ENCODE measurements around the gene REPS1. TPM values are rescaled to one million over a fixed set of nuclear protein-coding genes. Genes with fewer than 3 reads are reported as not detected.
"Not testable (repeated sequence)": the region's sequence is repeated elsewhere in the genome, so short reads cannot be mapped to it uniquely, and the experiment has no call there.

The REPS1 gene
- total and polyA plus RNA-seq, 10 donors: 17.2 to 75.7 (median 58.6) TPM

DNA sequence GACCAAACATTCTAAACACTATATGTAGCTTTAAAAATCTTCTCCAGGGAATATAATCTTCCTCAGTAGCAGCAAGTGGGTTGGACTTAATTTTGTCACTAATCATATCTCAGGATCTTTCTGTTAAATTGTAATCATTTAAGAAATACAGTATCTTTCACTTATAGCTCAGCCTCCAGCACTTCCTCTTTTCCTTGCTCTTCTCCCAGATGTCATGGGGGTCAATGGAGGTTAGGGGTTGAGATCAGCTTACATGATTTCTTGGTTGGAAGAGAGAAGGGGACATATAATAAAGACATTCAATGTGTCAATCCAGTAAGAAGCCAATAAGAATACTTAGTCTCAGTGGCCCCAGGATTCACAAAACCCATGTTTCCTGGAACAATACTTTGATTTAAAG lies 15.7 kb upstream of the REPS1 start:
- Histone ChIP-seq H3K27ac (peak overlapping the region in 1 of 8 donors; percentile 7), H3K9me3 (no peaks in the 10 kb centered on the region), H3K4me3 (no peak overlapping the region), H3K27me3 (replicated peaks in 1 of 7) (no peaks in the 10 kb centered on the region), H3K36me3 (no peaks in the 10 kb centered on the region), H3K4me1 (peaks cover 0 to 21% (median 9%) of the 10 kb centered on the region in 6 donors)
- no peak for DNase-seq
- intact Hi-C loops (cut with DNase I; ENCODE audit: low total_unique reads): no loop called here
- TF ChIP-seq, protein P1, sequence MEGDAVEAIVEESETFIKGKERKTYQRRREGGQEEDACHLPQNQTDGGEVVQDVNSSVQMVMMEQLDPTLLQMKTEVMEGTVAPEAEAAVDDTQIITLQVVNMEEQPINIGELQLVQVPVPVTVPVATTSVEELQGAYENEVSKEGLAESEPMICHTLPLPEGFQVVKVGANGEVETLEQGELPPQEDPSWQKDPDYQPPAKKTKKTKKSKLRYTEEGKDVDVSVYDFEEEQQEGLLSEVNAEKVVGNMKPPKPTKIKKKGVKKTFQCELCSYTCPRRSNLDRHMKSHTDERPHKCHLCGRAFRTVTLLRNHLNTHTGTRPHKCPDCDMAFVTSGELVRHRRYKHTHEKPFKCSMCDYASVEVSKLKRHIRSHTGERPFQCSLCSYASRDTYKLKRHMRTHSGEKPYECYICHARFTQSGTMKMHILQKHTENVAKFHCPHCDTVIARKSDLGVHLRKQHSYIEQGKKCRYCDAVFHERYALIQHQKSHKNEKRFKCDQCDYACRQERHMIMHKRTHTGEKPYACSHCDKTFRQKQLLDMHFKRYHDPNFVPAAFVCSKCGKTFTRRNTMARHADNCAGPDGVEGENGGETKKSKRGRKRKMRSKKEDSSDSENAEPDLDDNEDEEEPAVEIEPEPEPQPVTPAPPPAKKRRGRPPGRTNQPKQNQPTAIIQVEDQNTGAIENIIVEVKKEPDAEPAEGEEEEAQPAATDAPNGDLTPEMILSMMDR (IDR thresholded peaks at IDR 0.05 in 8 of 11, conservative IDR thresholded peaks at IDR 0.05 in 3 of 11): no peak
- TF ChIP-seq POLR2A (IDR thresholded peaks at IDR 0.05) (no peak), POLR2AphosphoS5 (IDR thresholded peaks at IDR 0.05) (no peak)

- intact Hi-C loops (cut with DNase I; ENCODE audit: low total_unique reads): no loop called here
- Histone ChIP-seq H3K27me3 (replicated peaks in 1 of 7) (no peaks in the 10 kb centered on the region), H3K36me3 (no peaks in the 10 kb centered on the region), H3K27ac (peak overlapping the region in 1 of 8 donors; percentile 32), H3K4me3 (no peak overlapping the region), H3K4me1 (peaks cover 0 to 14% (median 9%) of the 10 kb centered on the region in 6 donors), H3K9me3 (no peaks in the 10 kb centered on the region)
- no peak for DNase-seq
- 42 to 64% (median 54%) methylated on average over 4 of the region's 4 CpGs for WGBS, 5 donors
- TF ChIP-seq POLR2AphosphoS5 (IDR thresholded peaks at IDR 0.05) (no peak), POLR2A (IDR thresholded peaks at IDR 0.05) (no peak)
- TF ChIP-seq, protein P1 (IDR thresholded peaks at IDR 0.05 in 8 of 11, conservative IDR thresholded peaks at IDR 0.05 in 3 of 11): no peak
Observed at GRCh38 chr6:138999949-139000725, 12.1 kb upstream of the REPS1 start.

GRCh38 chr6:138997136-138997535 lies 9.1 kb upstream of the REPS1 start:
- Histone ChIP-seq H3K36me3 (no peaks in the 10 kb centered on the region), H3K4me1 (peaks cover 0 to 12% (median 8%) of the 10 kb centered on the region in 6 donors), H3K27me3 (replicated peaks in 1 of 7) (no peaks in the 10 kb centered on the region), H3K27ac (no peak overlapping the region), H3K4me3 (no peak overlapping the region), H3K9me3 (peaks cover 0 to 4% (median 0%) of the 10 kb centered on the region in 8 donors)
- intact Hi-C loops (cut with DNase I; ENCODE audit: low total_unique reads): no loop called here
- 83 to 96% (median 96%) methylated on average over 5 of the region's 5 CpGs for WGBS, 5 donors
- no peak for TF ChIP-seq POLR2AphosphoS5 (IDR thresholded peaks at IDR 0.05)
- no peak for TF ChIP-seq POLR2A (IDR thresholded peaks at IDR 0.05)
- TF ChIP-seq, protein P1 (IDR thresholded peaks at IDR 0.05 in 8 of 11, conservative IDR thresholded peaks at IDR 0.05 in 3 of 11): no peak
- no peak for DNase-seq

- intact Hi-C loops (cut with DNase I; ENCODE audit: low total_unique reads): no loop called here
- Histone ChIP-seq H3K27ac (no peak overlapping the region), H3K27me3 (replicated peaks in 1 of 7) (no peaks in the 10 kb centered on the region), H3K4me1 (peaks cover 0 to 12% (median 8%) of the 10 kb centered on the region in 6 donors), H3K36me3 (no peaks in the 10 kb centered on the region), H3K9me3 (peaks cover 0 to 4% (median 0%) of the 10 kb centered on the region in 8 donors), H3K4me3 (no peak overlapping the region)
- 88 to 91% (median 88%) methylated on average over 3 of the region's 3 CpGs for WGBS, 5 donors
- TF ChIP-seq POLR2AphosphoS5 (IDR thresholded peaks at IDR 0.05) (no peak), POLR2A (IDR thresholded peaks at IDR 0.05) (no peak)
- TF ChIP-seq, protein P1 (IDR thresholded peaks at IDR 0.05 in 8 of 11, conservative IDR thresholded peaks at IDR 0.05 in 3 of 11): no peak
- no peak for DNase-seq
Observed at GRCh38 chr6:138996524-138996923, 8.5 kb upstream of the REPS1 start.

DNA sequence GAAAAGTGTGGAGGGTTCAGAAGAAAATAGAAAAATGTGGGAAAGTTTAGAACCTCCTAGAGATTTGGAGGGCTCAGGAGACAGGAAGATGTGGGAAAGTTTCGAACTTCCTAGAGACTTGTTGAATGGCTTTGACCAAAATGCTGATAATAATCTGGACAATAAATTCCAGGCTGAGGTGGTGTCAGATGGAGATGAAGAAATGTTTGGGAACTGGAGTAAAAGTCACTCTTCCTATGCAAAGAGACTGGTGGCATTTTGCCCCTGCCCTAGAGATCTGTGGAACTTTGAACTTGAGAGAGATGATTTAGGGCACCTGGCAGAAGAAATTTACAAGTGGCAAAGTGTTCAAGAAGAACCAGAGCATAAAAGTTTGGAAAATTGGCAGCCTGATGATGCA lies 5.4 kb upstream of the REPS1 start:
- H3K4me3 ChIP-seq; H3K9me3 ChIP-seq; H3K27me3 ChIP-seq (replicated peaks in 1 of 7); H3K36me3 ChIP-seq; H3K4me1 ChIP-seq; intact Hi-C loops (cut with DNase I; ENCODE audit: low total_unique reads); DNase-seq: not testable (repeated sequence)
- H3K27ac ChIP-seq: peak overlapping the region in 2 of 8 donors; percentile 23 to 27
- WGBS, 5 donors: 88 to 98% (median 97%) methylated on average over 1 of the region's 1 CpG

DNA sequence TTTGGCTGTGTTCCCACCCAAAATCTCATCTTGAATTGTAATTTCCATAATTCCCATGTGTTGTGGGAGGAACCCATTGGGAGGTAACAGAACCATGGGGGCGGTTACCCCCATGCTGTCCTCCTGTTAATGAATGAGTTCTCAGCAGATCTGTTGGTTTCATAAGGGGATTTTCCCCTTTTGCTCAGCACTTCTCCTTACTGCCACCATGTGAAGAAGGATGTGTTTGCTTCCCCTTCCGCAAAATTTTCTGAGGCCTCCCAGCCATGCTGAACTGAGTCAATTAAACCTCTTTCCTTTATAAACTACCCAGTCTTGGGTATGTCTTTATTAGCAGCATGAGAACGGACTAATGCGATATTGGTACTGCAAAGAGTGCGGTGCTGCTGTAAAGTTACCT lies 4.9 kb upstream of the REPS1 start:
- H3K36me3 ChIP-seq: not testable (repeated sequence)

More for the DNA sequence above, 4.9 kb upstream of the REPS1 start:
- 75 to 87% (median 82%) methylated on average over 5 of the region's 5 CpGs for WGBS, 5 donors
- H3K4me3 ChIP-seq; intact Hi-C loops (cut with DNase I; ENCODE audit: low total_unique reads); DNase-seq; H3K27me3 ChIP-seq (replicated peaks in 1 of 7); H3K9me3 ChIP-seq: not testable (repeated sequence)
- Histone ChIP-seq H3K27ac (peak overlapping the region in 2 of 8 donors; percentile 23 to 27), H3K4me1 (peaks cover 5 to 11% (median 9%) of the 10 kb centered on the region in 6 donors)

Measured in spleen (tissue), 11 donors.